Calu3 (cell line): ENCODE measurements around the gene TRIM17. TPM values are rescaled to one million over a fixed set of nuclear protein-coding genes. Genes with fewer than 3 reads are reported as not detected.

ENCODE experiments used
- BruUV-seq: library from RNA; stranded (reverse); fragments of 400-500 nt; replicated peaks from 2 replicates; lab custom pipeline; 2021; lab: Mats Ljungman, UMichigan
- CTCF ChIA-PET: fragments of 300-600 bp; sonication (Branson Sonifier 250); formaldehyde crosslinking; loops from one replicate; lab custom pipeline; 2022; ENCODE audit warnings: antibody characterized with exemption; lab: Charles Lee
- DNase-seq: peaks from one replicate; pipeline ENCODE4 v3.0.0; 2022
- H3K27ac Mint-ChIP-seq: one replicate; pipeline ENCODE4 v1.8.0; 2022; ENCODE audit warnings: mixed read lengths; ENCODE audit not compliant: unreplicated experiment
- H3K27me3 Mint-ChIP-seq: one replicate; pipeline ENCODE4 v1.8.0; 2022; ENCODE audit warnings: mixed read lengths; ENCODE audit not compliant: unreplicated experiment
- H3K36me3 Mint-ChIP-seq: one replicate; pipeline ENCODE4 v1.8.0; 2022; ENCODE audit warnings: mild to moderate bottlenecking, moderate library complexity, mixed read lengths; ENCODE audit not compliant: insufficient read depth, unreplicated experiment
- H3K4me1 Mint-ChIP-seq: one replicate; pipeline ENCODE4 v1.8.0; 2022; ENCODE audit warnings: mild to moderate bottlenecking, low read depth, mixed read lengths; ENCODE audit not compliant: unreplicated experiment
- H3K4me3 Mint-ChIP-seq: one replicate; pipeline ENCODE4 v1.8.0; 2022; ENCODE audit warnings: mild to moderate bottlenecking, low read depth, moderate library complexity, mixed read lengths; ENCODE audit not compliant: unreplicated experiment
- H3K9me3 Mint-ChIP-seq: one replicate; pipeline ENCODE4 v1.8.0; 2022; ENCODE audit warnings: low read depth, mixed read lengths; ENCODE audit not compliant: unreplicated experiment
- CTCF ChIP-seq: fragments of 200-600 bp; IDR thresholded peaks from one replicate; pipeline ENCODE4 v1.8.0; 2022; ENCODE audit warnings: antibody characterized with exemption; ENCODE audit not compliant: unreplicated experiment
- intact Hi-C: fragments of 100-400 bp; cut with micrococcal nuclease; formaldehyde crosslinking; loops from one replicate; pipeline ENCODE4 v1.10.0; 2022; ENCODE audit not compliant: unreplicated experiment
- total RNA-seq: library from RNA; stranded (reverse); gene quantifications from 2 replicates; pipeline ENCODE4 v1.2.3, GENCODE V29; 2022

TRIM17 gene
- total RNA-seq, 1 experiment from 2014 or later = 3.8 TPM

- CTCF ChIA-PET = interaction anchor here (0.6 kb wide), 1 partner anchor 366 kb away, joined by 3 read pairs; no protein-coding TSS in a partner anchor
- Mint-ChIP-seq H3K36me3 (peaks cover 20% of the 10 kb centered on the region), H3K4me3 (no peak overlapping the region), H3K9me3 (no peaks in the 10 kb centered on the region), H3K27me3 (no peaks in the 10 kb centered on the region), H3K27ac (no peak overlapping the region), H3K4me1 (peaks cover 8% of the 10 kb centered on the region)
- no TSS peak for BruUV-seq
- no peak for DNase-seq
- TF ChIP-seq CTCF = no peak
- intact Hi-C loops = no loop called here
These were observed 51.2 kb downstream of the TRIM17 start for GRCh38 chr1:228365271-228366061.

DNA sequence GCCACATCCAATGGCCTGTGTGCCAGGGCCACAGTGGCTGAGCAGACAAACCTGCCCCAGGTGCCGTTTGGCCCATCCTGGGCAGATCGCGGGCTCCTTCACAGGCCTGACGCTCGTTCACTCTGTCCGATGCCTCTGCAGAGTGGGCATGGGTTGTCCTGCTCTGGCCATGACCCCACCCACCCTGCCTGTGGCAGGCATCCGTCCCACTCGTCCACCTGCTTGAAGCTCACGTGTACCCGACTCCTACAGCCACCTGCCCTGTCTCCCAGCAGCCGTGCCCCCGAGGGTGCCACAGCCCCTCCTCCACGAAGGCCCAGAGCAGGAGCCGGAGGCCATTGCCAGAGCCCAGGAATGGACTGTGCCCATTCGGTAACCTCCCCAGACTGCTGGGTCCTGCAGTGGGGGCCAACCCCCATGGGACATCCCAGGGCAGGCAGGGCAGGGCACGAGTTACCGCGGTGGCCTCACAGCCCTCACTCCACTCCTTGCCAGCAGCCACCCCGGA, 51.9 kb downstream of the TRIM17 start:
- Mint-ChIP-seq H3K27me3 (no peaks in the 10 kb centered on the region), H3K27ac (no peak overlapping the region), H3K36me3 (peaks cover 20% of the 10 kb centered on the region), H3K9me3 (no peaks in the 10 kb centered on the region), H3K4me3 (no peak overlapping the region), H3K4me1 (peaks cover 8% of the 10 kb centered on the region)
- no TSS peak for BruUV-seq
- CTCF ChIA-PET = interaction anchor here (0.6 kb wide), 1 partner anchor 365 kb away, joined by 3 read pairs; no protein-coding TSS in a partner anchor
- intact Hi-C loops = no loop called here
- no peak for TF ChIP-seq CTCF
- no peak for DNase-seq

- BruUV-seq = no TSS peak
- Mint-ChIP-seq H3K4me3 (no peak overlapping the region), H3K27ac (no peak overlapping the region), H3K4me1 (peaks cover 8% of the 10 kb centered on the region), H3K27me3 (no peaks in the 10 kb centered on the region), H3K9me3 (no peaks in the 10 kb centered on the region), H3K36me3 (peaks cover 20% of the 10 kb centered on the region)
- DNase-seq = no peak
- TF ChIP-seq CTCF = no peak
- CTCF ChIA-PET = no interaction called here
- intact Hi-C loops = no loop called here
These were observed 52.5 kb downstream of the TRIM17 start for GRCh38 chr1:228364068-228364705.

DNA sequence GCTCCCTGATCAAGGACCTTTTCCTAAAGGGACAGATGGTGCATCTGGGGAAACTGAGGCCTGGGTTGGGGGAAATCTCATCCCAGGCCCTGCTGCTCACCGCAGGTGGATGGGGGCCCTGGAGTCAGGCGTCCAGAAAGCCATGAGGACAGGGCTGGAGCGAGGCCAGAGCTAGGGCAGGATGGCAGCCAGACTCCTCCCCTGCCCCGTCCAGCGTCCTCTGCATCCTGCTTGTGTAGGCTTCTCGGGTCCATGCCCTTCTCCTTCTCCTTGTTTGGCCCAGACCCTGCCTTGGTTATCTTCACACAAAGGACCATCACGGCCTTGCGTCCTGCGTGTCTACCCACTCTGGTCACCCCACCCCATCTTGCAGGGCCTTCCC, 53.0 kb downstream of the TRIM17 start:
- no TSS peak for BruUV-seq
- no peak for DNase-seq

More for the DNA sequence above, 53.0 kb downstream of the TRIM17 start:
- Mint-ChIP-seq H3K4me1 (peaks cover 4% of the 10 kb centered on the region), H3K9me3 (no peaks in the 10 kb centered on the region), H3K27me3 (no peaks in the 10 kb centered on the region), H3K4me3 (no peak overlapping the region), H3K27ac (no peak overlapping the region), H3K36me3 (peaks cover 20% of the 10 kb centered on the region)
- CTCF ChIA-PET = no interaction called here
- intact Hi-C loops = no loop called here
- no peak for TF ChIP-seq CTCF
